Breast epithelium (tissue), 3 donors: Measurements from ENCODE around the gene SLC45A3.

Source experiments
- CTCF ChIP-seq, 3 donors: fragments of 450-650 bp; IDR thresholded peaks; one replicate each; pipeline ENCODE4 v1.5.1; 2016 to 2017; ENCODE audit warnings: antibody characterized with exemption in 3 of 3, mild to moderate bottlenecking in 3 of 3, moderate library complexity in 3 of 3
- POLR2A ChIP-seq: fragments of 450-650 bp; IDR thresholded peaks from one replicate; pipeline ENCODE4 v1.6.1; 2016; ENCODE audit warnings: antibody characterized with exemption, mild to moderate bottlenecking, moderate library complexity
- POLR2AphosphoS5 ChIP-seq, 3 donors: sonication (generic); formaldehyde crosslinking; IDR thresholded peaks; one replicate each; pipeline ENCODE4 v1.6.1; 2017; ENCODE audit warnings: antibody characterized with exemption in 3 of 3

- no peak for TF ChIP-seq POLR2AphosphoS5 (IDR thresholded peaks at IDR 0.05)
- TF ChIP-seq CTCF (IDR thresholded peaks at IDR 0.05), result no peak
- TF ChIP-seq POLR2A, result no peak
Measured at GRCh38 chr1:205612104-205612503, 68.2 kb downstream of the SLC45A3 start.
